Measurements from ENCODE around the gene DYSF.
A peak's percentile ranks its signal among the peaks of the same experiment; 100 is the strongest.

DYSF gene

DNA sequence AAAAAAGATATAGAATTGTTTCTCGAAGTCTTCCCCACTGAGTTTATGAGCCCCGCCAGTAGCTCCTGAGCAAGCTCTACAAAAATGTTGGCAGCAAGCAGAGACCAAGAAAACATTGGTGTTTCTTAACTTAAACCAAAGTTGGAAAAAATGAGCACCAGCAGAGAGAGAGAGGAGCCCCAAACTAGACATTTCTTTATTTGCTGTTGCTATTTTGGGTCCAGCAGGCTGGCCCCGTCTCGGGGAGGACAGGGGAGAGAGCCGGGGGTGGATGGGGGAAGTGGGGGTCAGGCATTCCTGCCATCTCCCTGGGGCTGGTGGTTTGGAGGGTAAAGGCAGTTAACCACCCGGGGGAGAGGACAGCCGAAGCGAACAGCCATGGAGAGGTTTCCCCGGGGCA lies 113.0 kb downstream of the DYSF start:
- H3K4me3 ChIP-seq (ENCODE audit: low read depth, low read length), result no peak overlapping the region
- ChIA-PET POLR2A (interaction anchor here (0.6 kb wide), 1 partner anchor 111 kb away, joined by 3 read pairs; no protein-coding TSS in a partner anchor), CTCF (interaction anchor here (0.8 to 1.4 kb wide), 3 partner anchors 21 to 584 kb away, joined by 3 read pairs; no protein-coding TSS in a partner anchor)
- TF ChIP-seq, protein P1, sequence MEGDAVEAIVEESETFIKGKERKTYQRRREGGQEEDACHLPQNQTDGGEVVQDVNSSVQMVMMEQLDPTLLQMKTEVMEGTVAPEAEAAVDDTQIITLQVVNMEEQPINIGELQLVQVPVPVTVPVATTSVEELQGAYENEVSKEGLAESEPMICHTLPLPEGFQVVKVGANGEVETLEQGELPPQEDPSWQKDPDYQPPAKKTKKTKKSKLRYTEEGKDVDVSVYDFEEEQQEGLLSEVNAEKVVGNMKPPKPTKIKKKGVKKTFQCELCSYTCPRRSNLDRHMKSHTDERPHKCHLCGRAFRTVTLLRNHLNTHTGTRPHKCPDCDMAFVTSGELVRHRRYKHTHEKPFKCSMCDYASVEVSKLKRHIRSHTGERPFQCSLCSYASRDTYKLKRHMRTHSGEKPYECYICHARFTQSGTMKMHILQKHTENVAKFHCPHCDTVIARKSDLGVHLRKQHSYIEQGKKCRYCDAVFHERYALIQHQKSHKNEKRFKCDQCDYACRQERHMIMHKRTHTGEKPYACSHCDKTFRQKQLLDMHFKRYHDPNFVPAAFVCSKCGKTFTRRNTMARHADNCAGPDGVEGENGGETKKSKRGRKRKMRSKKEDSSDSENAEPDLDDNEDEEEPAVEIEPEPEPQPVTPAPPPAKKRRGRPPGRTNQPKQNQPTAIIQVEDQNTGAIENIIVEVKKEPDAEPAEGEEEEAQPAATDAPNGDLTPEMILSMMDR (IDR thresholded peaks at IDR 0.05; ENCODE audit: insufficient read depth, low read length, missing control alignments), result no peak
- peak; percentile 31 for DNase-seq (ENCODE audit: low read depth, low spot score)

DNA sequence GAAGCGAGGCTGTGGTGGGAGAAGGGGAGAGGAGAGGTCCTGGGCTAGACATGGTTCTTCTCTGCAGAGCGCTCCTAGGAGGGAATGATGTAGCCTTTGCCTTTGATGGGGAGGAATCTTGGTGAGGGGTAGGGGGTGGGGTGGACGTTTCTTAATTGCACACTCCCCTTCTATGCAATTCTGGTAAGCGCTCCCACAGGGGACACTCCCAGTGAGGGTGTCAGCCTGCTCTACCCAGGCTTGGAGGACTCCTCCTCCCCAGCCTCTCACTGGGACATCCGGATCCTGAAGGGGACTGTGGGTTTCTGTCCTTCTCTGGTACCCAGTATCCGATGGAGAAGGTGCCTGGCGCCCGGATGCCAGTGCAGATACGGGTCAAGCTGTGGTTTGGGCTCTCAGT lies 114.3 kb downstream of the DYSF start:
- TF ChIP-seq, protein P1 (IDR thresholded peaks at IDR 0.05; ENCODE audit: insufficient read depth, low read length, missing control alignments), result no peak
- H3K4me3 ChIP-seq (ENCODE audit: low read depth, low read length), result no peak overlapping the region
- CTCF ChIA-PET, result no interaction called here
- no peak for DNase-seq (ENCODE audit: low read depth, low spot score)
- POLR2A ChIA-PET, result no interaction called here

DNA sequence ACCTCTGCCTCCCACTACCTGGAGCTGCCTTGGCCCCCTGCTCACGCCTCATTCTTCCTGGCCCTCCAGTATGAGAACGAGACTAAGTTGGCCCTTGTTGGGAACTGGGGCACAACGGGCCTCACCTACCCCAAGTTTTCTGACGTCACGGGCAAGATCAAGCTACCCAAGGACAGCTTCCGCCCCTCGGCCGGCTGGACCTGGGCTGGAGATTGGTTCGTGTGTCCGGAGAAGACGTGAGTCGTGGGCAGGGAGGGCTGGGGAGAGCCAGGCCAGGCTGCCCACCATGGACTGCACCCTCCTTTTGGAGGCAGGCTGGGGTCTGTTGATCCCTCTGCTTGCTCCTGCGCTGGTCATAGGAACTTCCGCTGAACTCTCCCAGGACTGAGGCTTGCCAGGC lies 114.7 kb downstream of the DYSF start:
- CTCF ChIA-PET, result no interaction called here
- DNase-seq (ENCODE audit: low read depth, low spot score), result no peak
- TF ChIP-seq, protein P1 (IDR thresholded peaks at IDR 0.05; ENCODE audit: insufficient read depth, low read length, missing control alignments), result no peak
- POLR2A ChIA-PET, result no interaction called here
- no peak overlapping the region for H3K4me3 ChIP-seq (ENCODE audit: low read depth, low read length)

DNA sequence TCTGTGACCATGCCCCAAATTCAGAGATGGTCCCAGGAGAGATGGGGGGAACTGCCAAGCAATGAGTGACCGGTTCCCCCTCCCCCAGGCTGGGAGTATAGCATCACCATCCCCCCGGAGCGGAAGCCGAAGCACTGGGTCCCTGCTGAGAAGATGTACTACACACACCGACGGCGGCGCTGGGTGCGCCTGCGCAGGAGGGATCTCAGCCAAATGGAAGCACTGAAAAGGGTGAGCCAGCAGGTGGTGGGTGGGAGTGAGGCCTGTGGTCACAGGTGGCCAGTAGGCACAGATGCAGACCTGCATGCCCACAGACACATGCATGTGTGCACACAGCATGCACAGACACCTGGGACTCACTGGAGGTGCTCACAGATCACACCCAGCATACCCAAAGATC lies 117.2 kb downstream of the DYSF start:
- H3K4me3 ChIP-seq (ENCODE audit: low read depth, low read length), result no peak overlapping the region
- ChIA-PET CTCF (no interaction called here), POLR2A (no interaction called here)
- no peak for DNase-seq (ENCODE audit: low read depth, low spot score)
- TF ChIP-seq, protein P1 (IDR thresholded peaks at IDR 0.05; ENCODE audit: insufficient read depth, low read length, missing control alignments), result no peak

DNA sequence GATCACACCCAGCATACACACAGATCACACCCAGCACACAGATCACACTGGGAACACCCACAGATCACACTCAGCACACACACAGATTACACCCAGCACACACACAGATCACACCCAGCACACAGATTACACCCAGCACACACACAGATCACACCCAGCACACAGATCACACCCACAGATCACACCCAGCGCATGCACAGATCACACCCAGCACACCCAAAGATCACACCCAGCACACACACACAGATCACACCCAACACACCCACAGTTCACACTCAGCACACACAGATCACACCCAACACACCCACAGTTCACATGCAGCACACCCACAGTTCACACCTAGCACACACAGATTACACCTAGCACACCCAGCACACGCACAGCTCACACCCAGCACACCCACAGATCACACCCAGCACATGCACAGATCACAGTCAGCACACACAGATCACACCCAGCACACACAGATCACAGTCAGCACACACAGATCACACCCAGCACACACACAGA lies 117.6 kb downstream of the DYSF start:
- no peak overlapping the region for H3K4me3 ChIP-seq (ENCODE audit: low read depth, low read length)
- CTCF ChIA-PET, result no interaction called here
- TF ChIP-seq, protein P1 (IDR thresholded peaks at IDR 0.05; ENCODE audit: insufficient read depth, low read length, missing control alignments), result no peak
- no peak for DNase-seq (ENCODE audit: low read depth, low spot score)
- POLR2A ChIA-PET, result no interaction called here

DNA sequence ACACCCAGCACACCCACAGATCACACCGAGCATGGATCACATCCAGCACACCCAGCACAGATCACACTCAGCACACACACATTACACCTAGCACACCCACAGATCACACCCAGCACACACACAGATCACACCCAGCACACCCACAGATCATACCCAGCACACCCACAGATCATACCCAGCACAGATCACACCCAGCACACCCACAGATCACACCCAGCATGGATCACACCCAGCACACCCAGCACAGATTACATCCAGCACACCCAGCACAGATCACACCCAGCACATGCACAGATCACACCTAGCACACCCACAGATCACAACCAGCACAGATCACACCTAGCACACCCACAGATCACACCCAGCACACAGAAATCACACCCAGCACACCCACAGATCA lies 118.6 kb downstream of the DYSF start:
- DNase-seq (ENCODE audit: low read depth, low spot score), result no peak
- ChIA-PET CTCF (interaction anchor here (1.4 kb wide), 1 partner anchor 225 kb away, joined by 3 read pairs; no protein-coding TSS in a partner anchor), POLR2A (no interaction called here)
- TF ChIP-seq, protein P1 (IDR thresholded peaks at IDR 0.05; ENCODE audit: insufficient read depth, low read length, missing control alignments), result no peak
- H3K4me3 ChIP-seq (ENCODE audit: low read depth, low read length), result no peak overlapping the region

All from AG04449 (cell line).